ENCODE results near the gene EPS15. TPM values are rescaled to one million over a fixed set of nuclear protein-coding genes. Genes with fewer than 3 reads are reported as not detected.

Gene EPS15
- total and polyA plus RNA-seq, 2 experiments from 2014 or later: 31.0 to 76.5 TPM

- TF ChIP-seq, protein P1, sequence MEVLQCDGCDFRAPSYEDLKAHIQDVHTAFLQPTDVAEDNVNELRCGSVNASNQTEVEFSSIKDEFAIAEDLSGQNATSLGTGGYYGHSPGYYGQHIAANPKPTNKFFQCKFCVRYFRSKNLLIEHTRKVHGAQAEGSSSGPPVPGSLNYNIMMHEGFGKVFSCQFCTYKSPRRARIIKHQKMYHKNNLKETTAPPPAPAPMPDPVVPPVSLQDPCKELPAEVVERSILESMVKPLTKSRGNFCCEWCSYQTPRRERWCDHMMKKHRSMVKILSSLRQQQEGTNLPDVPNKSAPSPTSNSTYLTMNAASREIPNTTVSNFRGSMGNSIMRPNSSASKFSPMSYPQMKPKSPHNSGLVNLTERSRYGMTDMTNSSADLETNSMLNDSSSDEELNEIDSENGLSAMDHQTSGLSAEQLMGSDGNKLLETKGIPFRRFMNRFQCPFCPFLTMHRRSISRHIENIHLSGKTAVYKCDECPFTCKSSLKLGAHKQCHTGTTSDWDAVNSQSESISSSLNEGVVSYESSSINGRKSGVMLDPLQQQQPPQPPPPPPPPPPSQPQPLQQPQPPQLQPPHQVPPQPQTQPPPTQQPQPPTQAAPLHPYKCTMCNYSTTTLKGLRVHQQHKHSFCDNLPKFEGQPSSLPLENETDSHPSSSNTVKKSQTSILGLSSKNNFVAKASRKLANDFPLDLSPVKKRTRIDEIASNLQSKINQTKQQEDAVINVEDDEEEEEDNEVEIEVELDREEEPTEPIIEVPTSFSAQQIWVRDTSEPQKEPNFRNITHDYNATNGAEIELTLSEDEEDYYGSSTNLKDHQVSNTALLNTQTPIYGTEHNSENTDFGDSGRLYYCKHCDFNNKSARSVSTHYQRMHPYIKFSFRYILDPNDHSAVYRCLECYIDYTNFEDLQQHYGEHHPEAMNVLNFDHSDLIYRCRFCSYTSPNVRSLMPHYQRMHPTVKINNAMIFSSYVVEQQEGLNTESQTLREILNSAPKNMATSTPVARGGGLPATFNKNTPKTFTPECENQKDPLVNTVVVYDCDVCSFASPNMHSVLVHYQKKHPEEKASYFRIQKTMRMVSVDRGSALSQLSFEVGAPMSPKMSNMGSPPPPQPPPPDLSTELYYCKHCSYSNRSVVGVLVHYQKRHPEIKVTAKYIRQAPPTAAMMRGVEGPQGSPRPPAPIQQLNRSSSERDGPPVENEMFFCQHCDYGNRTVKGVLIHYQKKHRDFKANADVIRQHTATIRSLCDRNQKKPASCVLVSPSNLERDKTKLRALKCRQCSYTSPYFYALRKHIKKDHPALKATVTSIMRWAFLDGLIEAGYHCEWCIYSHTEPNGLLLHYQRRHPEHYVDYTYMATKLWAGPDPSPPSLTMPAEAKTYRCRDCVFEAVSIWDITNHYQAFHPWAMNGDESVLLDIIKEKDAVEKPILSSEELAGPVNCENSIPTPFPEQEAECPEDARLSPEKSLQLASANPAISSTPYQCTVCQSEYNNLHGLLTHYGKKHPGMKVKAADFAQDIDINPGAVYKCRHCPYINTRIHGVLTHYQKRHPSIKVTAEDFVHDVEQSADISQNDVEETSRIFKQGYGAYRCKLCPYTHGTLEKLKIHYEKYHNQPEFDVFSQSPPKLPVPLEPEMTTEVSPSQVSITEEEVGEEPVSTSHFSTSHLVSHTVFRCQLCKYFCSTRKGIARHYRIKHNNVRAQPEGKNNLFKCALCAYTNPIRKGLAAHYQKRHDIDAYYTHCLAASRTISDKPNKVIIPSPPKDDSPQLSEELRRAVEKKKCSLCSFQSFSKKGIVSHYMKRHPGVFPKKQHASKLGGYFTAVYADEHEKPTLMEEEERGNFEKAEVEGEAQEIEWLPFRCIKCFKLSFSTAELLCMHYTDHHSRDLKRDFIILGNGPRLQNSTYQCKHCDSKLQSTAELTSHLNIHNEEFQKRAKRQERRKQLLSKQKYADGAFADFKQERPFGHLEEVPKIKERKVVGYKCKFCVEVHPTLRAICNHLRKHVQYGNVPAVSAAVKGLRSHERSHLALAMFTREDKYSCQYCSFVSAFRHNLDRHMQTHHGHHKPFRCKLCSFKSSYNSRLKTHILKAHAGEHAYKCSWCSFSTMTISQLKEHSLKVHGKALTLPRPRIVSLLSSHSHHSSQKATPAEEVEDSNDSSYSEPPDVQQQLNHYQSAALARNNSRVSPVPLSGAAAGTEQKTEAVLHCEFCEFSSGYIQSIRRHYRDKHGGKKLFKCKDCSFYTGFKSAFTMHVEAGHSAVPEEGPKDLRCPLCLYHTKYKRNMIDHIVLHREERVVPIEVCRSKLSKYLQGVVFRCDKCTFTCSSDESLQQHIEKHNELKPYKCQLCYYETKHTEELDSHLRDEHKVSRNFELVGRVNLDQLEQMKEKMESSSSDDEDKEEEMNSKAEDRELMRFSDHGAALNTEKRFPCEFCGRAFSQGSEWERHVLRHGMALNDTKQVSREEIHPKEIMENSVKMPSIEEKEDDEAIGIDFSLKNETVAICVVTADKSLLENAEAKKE (CRISPR knock-in tag; IDR thresholded peaks at IDR 0.05): no peak
- TF ChIP-seq EZH2phosphoT487 (IDR thresholded peaks at IDR 0.05; ENCODE audit: unreplicated experiment): no peak
Observed at GRCh38 chr1:51568231-51568935, 49.3 kb upstream of the EPS15 start (continued).

- DNase-seq (ENCODE audit: low spot score) (no peak), ATAC-seq (no peak)
- Histone ChIP-seq H3K79me2 (replicated peaks; ENCODE audit: insufficient read depth) (no peaks in the 10 kb centered on the region), H3F3A (replicated peaks; ENCODE audit: low read depth) (no peaks in the 10 kb centered on the region), H3K27me3 (ENCODE audit: insufficient read depth) (no peaks in the 10 kb centered on the region), H2AFZ (no peak overlapping the region), H3K4me3 (no peak overlapping the region), H3K36me3 (ENCODE audit: insufficient read depth) (no peaks in the 10 kb centered on the region), H3K9me2 (ENCODE audit: insufficient read depth) (no peaks in the 10 kb centered on the region), H3K4me2 (no peak overlapping the region), H3K27ac (ENCODE audit: low read depth) (no peak overlapping the region), H4K20me1 (replicated peaks; ENCODE audit: insufficient read depth) (no peaks in the 10 kb centered on the region), H3K4me1 (ENCODE audit: insufficient read depth) (peaks cover 13% of the 10 kb centered on the region)
- Mint-ChIP-seq H3K9me3 (no peaks in the 10 kb centered on the region), H3K27me3 (ENCODE audit: insufficient read depth, low read depth, poor library complexity) (no peaks in the 10 kb centered on the region), H3K27ac (no peak overlapping the region), H3K4me1 (peaks cover 17% of the 10 kb centered on the region), H3K36me3 (ENCODE audit: low read depth) (no peaks in the 10 kb centered on the region), H3K4me3 (no peak overlapping the region)
- TF ChIP-seq, protein P2, sequence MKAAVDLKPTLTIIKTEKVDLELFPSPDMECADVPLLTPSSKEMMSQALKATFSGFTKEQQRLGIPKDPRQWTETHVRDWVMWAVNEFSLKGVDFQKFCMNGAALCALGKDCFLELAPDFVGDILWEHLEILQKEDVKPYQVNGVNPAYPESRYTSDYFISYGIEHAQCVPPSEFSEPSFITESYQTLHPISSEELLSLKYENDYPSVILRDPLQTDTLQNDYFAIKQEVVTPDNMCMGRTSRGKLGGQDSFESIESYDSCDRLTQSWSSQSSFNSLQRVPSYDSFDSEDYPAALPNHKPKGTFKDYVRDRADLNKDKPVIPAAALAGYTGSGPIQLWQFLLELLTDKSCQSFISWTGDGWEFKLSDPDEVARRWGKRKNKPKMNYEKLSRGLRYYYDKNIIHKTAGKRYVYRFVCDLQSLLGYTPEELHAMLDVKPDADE (IDR thresholded peaks at IDR 0.05): no peak
- TF ChIP-seq CTCF (conservative IDR thresholded peaks at IDR 0.05; ENCODE audit: low read depth in 2 of 2) (no peak), JUNB (IDR thresholded peaks at IDR 0.05; ENCODE audit: unreplicated experiment) (no peak), EZH2 (IDR thresholded peaks at IDR 0.05; ENCODE audit: low read depth, unreplicated experiment) (no peak), ZNF114 (CRISPR knock-in tag; IDR thresholded peaks at IDR 0.05) (no peak)
Observed at GRCh38 chr1:51567653-51568052, 48.6 kb upstream of the EPS15 start.
